GM19099 (cell line): Measurements from ENCODE around the gene WDR45B.

ENCODE experiments used
- POLR2A ChIP-seq: IDR thresholded peaks from 3 replicates; pipeline ENCODE4 v1.6.1; 2011; ENCODE audit warnings: low read depth; ENCODE audit not compliant: insufficient read length; ENCODE audit errors: extremely low read depth

WDR45B gene

DNA sequence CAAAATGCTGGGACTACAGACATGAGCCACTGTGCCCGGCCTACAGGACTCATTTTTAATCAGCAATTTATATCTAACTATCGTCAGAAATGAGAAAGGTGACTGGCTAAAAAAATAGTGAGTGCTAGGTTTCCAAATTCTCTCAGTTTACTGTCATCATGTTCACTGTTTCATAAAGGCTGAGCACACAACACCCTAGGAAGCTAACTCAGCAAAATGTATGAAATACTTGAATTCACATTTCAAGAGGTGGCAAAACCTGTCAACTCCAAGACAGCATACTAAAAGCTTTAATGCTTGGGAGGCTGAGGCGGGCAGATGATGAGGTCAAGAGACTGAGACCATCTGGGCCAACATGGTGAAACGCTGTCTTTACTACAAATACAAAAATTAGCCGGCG is 16.7 kb downstream of the WDR45B start:
- TF ChIP-seq POLR2A: no peak

DNA sequence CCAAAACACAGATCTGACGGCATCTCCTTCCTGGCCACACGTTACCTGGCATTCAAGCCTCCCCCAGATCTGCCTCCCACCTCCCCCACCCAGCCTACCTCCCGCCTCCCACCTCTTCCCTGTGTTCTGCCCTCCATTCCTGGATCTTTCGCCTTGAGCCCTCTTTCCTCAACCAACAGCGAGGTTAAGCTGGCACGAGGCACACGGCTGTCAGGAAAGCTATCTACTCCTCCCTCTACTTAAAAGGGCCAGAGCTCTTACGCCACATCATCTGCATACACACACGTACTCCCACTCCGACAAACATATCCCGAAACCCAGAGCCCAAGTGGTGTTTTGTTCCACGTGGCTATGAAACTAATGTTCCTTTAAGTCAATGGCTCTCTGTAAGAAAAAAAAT is 18.0 kb downstream of the WDR45B start:
- no peak for TF ChIP-seq POLR2A

DNA sequence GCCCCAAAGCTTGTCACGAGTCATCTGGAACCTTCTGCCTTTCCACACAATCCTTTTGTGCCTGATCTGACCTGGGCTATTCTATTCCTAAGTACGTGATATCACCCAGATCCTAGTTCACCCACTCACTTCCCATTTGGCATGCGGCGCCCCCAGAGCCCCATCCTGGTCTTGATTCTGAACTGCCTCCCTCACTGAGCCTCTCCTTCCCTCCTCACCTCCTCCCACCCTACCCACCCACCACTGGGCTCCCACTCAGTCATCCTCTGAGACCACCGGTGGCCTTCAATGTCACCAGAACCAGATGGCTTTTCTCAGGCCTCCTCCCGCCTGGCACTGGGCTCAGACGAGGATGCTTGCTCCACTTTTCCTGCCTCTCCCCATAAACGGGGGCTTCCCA is 18.5 kb downstream of the WDR45B start:
- no peak for TF ChIP-seq POLR2A

DNA sequence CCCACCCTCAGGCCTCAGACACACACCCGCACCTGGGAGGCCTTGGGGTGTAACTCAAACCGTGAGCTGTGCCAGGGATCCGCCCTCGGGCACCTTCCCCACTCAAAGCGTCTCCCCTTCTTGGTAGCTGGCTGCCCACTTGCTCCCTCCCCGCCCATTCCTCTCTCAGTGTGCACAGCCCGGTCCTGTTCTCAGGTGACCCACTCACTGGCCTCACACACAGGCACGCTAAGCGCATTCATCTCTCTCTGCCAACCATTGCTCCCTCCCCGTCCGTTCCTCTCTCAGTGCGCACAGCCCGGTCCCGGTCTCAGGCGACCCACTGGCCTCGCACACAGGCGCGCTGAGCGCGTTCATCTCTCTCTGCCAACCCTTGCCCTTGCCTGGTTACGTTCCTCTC is 20.8 kb downstream of the WDR45B start:
- TF ChIP-seq POLR2A: no peak

DNA sequence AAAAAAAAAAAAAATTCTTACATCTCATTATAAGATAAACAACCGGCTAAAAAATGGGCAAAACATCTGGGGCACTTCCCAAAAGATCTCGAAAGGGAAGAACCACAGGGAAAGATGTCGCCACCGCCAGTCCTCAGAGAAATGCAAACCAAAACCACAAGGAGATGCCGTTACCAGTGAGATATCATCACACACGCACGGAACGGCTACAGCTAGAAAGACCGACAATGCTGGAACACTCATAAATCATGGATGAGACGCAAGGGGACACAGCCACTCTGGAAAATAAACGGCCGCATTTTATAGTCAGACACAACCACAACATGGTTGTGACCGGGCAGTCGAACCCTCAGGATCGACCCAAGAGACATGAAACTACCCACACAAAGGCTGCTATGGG is 24.5 kb downstream of the WDR45B start:
- no peak for TF ChIP-seq POLR2A

DNA sequence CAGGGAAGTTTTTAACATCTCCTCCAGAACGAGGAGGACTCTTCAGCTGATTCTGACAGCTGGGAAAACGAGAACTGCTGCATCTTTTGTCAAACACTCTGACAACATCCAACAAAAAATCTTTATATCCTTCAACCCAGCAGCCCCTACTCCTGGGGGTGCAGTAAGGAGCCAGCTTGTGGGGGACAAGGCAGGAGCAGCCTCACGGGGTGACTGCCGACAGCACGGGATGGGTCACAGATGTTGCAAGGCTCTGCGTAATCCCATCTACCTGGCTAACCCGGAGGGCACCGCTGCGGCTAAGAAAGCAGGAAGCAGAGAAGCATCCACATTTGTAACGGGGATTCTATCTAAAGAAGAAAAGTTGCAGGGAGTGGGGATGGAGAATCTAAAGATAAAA is 28.6 kb downstream of the WDR45B start:
- no peak for TF ChIP-seq POLR2A

DNA sequence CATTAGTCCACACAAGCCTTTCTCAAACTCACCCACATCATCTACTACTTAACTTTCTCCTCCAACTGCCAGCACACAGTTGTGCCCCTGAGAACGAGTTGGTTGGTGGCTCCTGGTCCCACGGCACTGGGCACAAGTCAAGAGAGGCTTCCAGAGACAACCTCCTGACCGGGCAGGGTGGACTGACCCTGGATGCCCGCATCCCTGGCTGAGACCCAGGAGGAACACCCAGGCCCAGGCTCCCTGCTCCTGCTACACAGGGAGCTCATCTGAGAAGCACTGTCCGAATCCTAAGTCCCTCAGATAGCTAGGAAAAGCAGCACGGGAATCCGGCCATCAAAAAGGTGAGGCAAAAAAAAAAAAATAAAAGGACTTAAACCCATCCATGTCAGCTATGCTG is 29.0 kb downstream of the WDR45B start:
- no peak for TF ChIP-seq POLR2A

DNA sequence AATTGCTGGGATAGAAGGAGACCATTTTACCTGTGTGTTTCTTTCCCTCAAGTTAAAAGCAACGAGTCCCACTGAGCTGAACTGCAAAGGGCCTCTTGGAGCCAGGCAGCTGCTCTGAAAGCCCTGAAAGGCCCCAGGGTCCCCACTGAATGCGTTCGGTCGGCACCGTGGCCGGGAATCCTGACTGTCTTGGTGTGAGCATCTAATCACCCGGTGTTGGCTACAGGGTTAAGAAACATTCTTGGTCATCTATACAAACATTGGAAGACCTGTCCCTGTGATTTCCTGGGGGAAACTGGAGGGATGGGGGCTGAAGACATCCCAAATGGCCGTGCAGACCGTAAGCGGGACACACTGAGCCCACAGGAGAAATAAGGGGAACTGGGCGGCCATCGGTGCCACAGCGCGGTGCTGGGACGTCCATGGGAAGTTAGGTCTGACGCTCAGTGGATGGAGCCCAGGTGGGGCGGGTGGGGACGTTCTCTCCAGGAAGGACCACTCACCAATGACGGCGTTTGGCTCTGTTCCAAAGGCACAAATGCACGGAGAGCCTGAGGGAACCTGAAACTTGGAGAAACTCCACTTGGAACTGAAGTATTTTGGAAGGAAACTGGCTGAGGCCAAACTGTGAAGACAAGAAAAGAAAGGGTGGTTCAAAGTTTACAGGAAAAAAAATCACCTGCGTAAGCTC is 32.1 kb downstream of the WDR45B start:
- TF ChIP-seq POLR2A: no peak

DNA sequence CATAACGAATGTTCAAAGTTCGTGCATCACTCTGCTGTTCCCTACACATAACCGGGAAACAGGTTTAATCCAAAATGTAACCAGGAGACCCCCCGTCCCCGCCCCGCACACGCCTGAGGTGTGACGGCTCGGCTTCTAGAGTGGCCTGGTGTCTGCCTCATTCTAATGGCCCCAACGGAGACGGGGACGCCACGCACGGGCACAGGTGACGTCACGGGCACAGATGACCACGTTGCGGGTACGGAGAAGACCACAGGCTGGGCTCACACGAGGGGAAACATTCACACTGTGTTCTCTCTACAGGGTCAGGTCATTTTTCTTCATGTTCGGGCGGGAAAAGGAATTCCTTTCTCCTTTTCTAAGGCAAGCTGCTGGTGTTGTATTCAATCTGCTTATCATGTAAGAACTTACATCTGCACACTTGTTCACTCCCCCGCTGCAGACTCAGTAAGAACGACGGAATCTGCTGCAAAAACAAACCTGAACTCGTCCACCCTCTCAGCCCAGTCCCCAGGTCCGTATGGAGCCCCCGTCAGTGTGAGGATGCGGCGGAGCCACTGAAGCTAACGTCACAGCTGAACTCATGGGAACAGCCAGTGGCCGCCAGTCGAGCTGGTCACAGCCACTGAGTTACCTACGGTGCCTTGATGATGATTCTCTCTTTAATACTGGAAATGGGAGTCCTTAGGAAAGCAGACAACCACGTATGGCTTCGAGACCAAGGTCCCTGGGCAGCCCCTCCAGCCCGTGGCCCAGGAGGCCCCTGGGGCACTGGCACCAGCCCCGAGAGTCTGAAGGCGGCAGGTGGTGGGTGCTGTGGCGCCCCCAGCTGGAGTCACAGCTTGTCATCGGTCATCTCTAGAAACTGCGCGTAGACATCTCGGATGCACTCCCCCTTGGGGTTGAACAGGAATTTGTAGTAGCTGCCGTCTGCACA is 32.9 kb downstream of the WDR45B start:
- no peak for TF ChIP-seq POLR2A

DNA sequence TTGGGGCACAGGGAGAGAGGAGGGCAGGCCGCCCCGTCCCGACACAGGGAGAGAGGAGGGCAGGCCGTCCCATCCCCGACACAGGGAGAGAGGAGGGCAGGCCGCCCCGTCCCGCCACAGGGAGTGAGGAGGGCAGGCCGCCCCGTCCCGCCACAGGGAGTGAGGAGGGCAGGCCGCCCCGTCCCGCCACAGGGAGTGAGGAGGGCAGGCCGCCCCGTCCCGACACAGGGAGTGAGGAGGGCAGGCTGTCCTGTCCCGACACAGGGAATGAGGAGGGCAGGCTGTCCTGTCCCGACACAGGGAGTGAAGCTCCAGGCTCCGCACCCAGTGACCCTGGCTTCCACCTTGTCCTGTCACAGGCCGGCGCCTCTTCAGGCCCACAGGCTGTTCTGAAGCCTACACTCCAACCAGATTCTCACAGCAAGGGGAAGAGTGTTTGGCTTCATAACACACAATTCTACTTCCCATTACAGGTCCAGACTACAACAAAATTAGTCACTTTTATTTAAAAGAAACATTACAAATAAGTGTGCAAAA is 34.1 kb downstream of the WDR45B start:
- TF ChIP-seq POLR2A: no peak

DNA sequence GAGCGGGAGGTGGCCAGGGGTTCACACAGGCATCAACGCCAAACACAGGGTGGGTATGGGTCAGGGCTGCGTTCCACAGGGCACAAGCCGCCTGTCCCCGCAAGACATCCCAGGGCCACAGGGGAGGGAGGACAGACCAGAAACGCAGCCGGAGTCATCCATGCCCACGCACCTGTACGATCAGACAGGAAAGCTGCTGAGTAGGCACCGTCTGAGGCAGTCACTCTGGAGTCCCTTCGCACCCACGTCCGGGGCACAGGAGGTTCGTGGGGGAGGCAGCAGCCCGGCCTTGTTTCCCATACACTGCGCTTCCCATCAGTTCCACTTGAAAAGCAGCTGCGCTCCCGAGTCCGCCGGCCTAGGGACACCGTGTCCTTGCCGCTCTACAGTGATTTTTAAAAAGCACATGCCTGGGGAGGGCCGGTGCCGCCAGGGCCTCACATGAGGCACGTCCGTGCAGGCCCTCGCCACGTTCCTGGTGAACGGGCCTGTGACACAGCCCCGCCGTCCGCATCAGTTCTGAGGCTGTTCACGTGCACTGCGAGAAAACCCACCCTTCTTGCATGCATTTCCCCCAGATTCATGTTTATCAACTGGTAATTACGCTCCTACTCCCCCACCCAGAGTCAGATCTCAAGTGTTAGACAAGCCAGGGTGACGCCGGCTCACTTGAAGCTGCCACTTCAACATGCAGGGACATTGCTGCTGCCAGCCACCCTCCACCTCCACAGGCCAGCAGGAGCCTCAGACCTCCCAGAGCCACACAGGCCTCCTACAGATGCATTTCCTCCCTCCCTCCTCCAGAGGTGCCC is 34.8 kb downstream of the WDR45B start:
- no peak for TF ChIP-seq POLR2A

DNA sequence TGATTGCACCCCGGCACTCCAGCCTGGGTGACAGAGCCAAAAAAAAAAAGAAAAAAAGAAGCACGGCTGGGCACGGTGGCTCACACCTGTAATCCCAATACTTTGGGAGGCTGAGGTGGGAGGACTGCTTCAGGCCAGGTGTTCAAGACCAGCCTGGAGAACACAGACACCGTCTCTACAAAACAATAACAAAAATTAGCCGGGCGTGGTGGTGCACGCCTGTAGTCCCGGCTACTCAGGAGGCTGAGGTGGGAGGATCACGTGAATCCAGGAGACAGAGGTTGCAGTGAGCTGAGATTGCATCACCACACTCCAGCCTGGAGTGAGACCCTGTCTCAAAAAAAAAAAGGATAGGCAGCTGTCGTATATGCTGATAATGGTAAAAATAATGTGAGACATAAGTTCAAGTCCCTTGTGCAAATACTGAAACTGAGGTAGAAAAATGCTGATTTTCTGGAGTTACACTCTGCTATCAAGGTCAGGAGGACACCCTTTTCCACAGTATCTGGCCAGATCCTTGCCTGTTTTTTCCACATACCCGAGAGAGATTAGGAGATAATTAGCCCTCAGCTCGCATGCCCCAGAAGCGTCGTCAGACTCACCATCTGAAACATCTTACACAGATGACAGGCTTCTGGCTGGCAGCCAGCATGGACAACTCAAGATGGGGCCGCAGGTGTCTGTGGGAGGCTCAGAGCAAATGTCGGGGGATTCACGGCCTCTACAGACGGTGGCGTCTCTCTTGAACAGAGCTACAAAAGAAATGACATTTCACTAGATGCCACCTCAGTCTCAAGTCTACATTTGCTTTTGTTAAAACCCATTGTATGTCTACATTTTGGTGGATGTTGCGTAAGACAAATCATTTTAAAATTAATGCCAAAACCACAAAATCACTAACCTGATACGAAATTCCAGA is 36.8 kb downstream of the WDR45B start:
- TF ChIP-seq POLR2A: no peak

DNA sequence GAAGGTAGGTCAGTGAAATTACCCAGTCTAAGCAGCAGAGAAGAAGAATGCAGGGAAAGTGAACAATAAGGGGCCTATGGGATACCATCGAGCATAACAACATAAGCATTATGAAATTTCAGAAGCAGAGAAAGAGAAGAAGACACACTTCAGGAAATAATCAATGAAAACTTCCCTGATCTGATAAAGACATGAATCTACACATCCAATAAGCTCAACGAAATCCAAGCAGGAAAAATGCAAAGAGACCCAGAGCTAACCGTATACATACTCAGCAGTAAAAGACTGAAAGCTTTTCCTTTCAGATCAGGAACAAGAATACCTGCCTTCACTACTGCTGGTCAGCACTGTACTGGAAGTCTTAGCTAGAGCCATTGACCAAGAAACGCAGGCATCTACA is 38.6 kb downstream of the WDR45B start:
- TF ChIP-seq POLR2A: no peak

DNA sequence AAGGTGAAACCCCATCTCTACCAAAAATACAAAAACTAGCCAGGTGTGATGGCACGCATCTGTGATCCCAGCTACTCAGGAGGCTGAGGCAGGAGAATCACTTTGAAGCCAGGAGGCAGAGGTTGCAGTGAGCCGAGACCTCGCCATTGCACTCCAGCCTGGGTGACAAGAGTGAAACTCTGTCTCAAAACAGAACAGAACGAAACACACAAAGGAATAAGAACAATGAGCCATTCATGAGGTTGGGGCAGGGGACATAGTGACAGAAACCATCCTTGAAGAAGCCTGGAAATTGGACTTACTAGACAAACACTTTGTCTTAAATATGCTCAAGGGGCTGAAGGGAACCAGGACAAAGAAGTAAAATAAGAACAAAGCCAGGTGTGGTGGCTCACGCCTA is 39.4 kb downstream of the WDR45B start:
- TF ChIP-seq POLR2A: no peak
